ENCODE measurements around the gene AKAP12. TPM values are rescaled to one million over a fixed set of nuclear protein-coding genes. Genes with fewer than 3 reads are reported as not detected.

Gene AKAP12
- total RNA-seq, 1 donor from 2014 or later: 54.4 TPM

GRCh38 chr6:151233731-151234130 lies 6.0 kb upstream of the AKAP12 start:
- no peak for DNase-seq (ENCODE audit: low read depth)

GRCh38 chr6:151236668-151237401 lies 2.9 kb upstream of the AKAP12 start:
- no peak for DNase-seq (ENCODE audit: low read depth)

- peak; percentile 25 for DNase-seq (ENCODE audit: low read depth)
These were observed 394 bp downstream of the AKAP12 start for GRCh38 chr6:151240036-151240685.

- peak; percentile 51 for DNase-seq (ENCODE audit: low read depth)
These were observed 1.2 kb downstream of the AKAP12 start for GRCh38 chr6:151240791-151241642.

- DNase-seq (ENCODE audit: low read depth): no peak
These were observed 2.1 kb downstream of the AKAP12 start for GRCh38 chr6:151241853-151242252.

GRCh38 chr6:151242420-151242861 lies 2.7 kb downstream of the AKAP12 start:
- peak; percentile 23 for DNase-seq (ENCODE audit: low read depth)

GRCh38 chr6:151243481-151243880 lies 3.7 kb downstream of the AKAP12 start:
- no peak for DNase-seq (ENCODE audit: low read depth)

- DNase-seq (ENCODE audit: low read depth): peak; percentile 14
These were observed 7.7 kb downstream of the AKAP12 start for GRCh38 chr6:151247490-151247889.

GRCh38 chr6:151248295-151248694 lies 8.5 kb downstream of the AKAP12 start:
- no peak for DNase-seq (ENCODE audit: low read depth)

- no peak for DNase-seq (ENCODE audit: low read depth)
These were observed 12.9 kb downstream of the AKAP12 start for GRCh38 chr6:151252634-151253033.

- DNase-seq (ENCODE audit: low read depth): peak; percentile 90
These were observed 14.8 kb downstream of the AKAP12 start for GRCh38 chr6:151254451-151255081.

GRCh38 chr6:151255811-151256210 lies 16.0 kb downstream of the AKAP12 start:
- DNase-seq (ENCODE audit: low read depth): no peak

- peak; percentile 19 for DNase-seq (ENCODE audit: low read depth)
These were observed 18.2 kb downstream of the AKAP12 start for GRCh38 chr6:151257985-151258445.

GRCh38 chr6:151260205-151260604 lies 20.4 kb downstream of the AKAP12 start:
- DNase-seq (ENCODE audit: low read depth): no peak

- no peak for DNase-seq (ENCODE audit: low read depth)
These were observed 23.3 kb downstream of the AKAP12 start for GRCh38 chr6:151263035-151263434.

GRCh38 chr6:151263967-151264366 lies 24.2 kb downstream of the AKAP12 start:
- DNase-seq (ENCODE audit: low read depth): no peak

- no peak for DNase-seq (ENCODE audit: low read depth)
These were observed 25.5 kb downstream of the AKAP12 start for GRCh38 chr6:151265282-151265681.

- peak; percentile 78 for DNase-seq (ENCODE audit: low read depth)
These were observed 29.7 kb downstream of the AKAP12 start for GRCh38 chr6:151269321-151269995.

- DNase-seq (ENCODE audit: low read depth): no peak
These were observed 35.4 kb downstream of the AKAP12 start for GRCh38 chr6:151275121-151275520.

- no peak for DNase-seq (ENCODE audit: low read depth)
These were observed 35.8 kb downstream of the AKAP12 start for GRCh38 chr6:151275566-151275965.

GRCh38 chr6:151276112-151276740 lies 36.5 kb downstream of the AKAP12 start:
- peak; percentile 82 for DNase-seq (ENCODE audit: low read depth)
